GM19328 (cell line): ENCODE results near the gene CEP295NL.
"Not testable (repeated sequence)": the region's sequence is repeated elsewhere in the genome, so short reads cannot be mapped to it uniquely, and the experiment has no call there.

ENCODE experiments used
- ATAC-seq: cut with Tn5 transposase; IDR thresholded peaks from one replicate; pipeline ENCODE4 v1.9.1; 2021; ENCODE audit warnings: mild to moderate bottlenecking, moderate library complexity; ENCODE audit not compliant: unreplicated experiment

The CEP295NL gene

GRCh38 chr17:78910497-78911284 is 7.7 kb upstream of the CEP295NL start:
- ATAC-seq, result no peak

GRCh38 chr17:78908426-78908825 is 5.4 kb upstream of the CEP295NL start:
- no peak for ATAC-seq

DNA sequence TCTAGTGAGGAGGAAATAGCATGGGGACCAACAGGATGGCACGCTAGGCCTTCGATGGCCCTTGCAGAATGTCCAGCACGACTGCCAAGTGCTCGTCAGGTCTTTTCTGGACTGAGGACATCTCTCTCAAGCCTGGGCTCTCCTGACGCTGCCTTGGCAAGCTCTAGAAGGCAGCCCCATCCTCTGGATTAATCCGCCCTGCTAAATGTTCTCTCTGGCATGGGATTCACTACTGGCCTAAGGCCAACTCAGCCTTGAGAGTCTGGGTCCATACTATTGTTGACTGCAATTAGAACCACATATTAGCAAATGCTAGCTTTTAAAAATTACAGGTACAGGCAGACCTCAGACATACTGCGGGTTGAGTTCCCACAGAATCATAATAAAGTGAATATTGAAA is 2.5 kb upstream of the CEP295NL start:
- ATAC-seq, result no peak

DNA sequence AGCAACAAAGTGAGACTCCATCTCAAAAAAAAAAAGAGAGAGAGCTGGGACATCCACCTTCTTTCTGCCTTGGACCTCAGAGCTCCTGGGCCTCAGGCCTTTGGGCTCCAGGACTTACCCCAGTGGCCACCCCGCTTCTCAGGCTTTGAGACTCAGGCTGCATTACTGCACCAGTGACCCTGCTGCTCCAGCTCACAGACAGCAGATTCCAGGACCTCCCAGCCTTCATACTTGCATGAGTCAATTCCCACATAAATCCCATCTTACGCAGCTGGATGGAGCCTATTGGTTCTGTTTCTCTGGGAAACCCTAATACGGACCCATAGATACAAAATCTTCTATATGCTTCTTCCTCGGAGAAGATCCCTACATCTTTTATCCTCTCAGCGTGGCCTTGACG is 2.1 kb upstream of the CEP295NL start:
- no peak for ATAC-seq

DNA sequence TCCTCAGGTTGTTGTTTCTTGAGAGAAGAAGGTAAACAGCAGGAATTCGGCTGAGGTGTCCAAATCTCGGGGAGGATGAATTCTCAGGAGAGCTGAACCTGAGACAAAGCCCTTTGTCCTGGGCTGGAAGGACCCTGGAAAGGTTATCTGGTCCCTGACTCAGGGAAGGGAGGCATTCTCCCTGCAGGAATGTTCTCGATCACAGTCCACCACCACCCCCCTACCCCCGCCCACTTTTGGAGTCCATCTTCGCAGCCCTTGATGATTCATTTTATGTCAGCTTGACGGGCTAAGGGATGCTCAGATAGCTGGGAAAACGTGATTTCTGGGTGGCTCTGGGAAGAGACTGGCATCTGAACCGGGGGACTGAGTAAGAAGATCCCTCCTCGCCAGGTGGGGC is 1.4 kb upstream of the CEP295NL start:
- ATAC-seq, result no peak

DNA sequence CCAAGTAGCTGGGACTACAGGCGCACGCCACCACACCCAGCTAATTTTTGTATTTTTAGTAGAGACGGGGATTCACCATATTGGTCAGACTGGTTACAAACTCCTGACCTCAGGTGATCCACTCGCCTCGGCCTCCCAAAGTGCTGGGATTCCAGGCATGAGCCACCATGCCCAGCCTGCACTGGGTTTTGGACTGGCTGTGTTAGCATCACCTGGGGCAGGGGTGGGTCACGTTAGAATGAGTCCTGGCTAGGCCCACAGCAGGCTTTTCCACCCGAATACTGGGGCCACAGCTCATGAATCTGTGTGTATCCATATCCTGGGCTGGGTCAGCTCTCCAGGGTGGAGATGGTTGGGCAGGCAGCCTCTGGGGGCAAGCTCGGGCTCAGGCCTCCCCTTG is 770 bp downstream of the CEP295NL start:
- not testable (repeated sequence) for ATAC-seq

- no peak for ATAC-seq
Observed at GRCh38 chr17:78901806-78902205, 1.2 kb downstream of the CEP295NL start.

DNA sequence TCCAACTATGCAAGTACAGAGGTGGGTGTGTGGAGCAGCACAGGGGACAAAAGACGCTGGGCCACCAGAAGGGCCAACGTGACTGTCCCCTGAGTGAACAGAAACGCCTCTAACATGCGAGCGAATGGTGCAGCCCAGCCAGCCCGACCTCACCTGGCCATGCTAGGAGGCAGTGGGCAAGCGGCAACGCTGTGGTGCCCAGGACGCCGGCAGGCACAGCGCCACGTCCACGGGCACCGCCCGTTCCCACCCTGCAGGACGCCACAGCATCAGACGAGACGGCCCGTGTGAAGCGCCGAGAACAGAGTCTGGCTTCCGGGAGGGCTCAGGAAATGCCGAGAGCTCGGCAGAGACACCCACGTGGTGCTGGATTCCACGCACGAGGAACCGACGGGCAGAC is 2.2 kb downstream of the CEP295NL start:
- no peak for ATAC-seq

DNA sequence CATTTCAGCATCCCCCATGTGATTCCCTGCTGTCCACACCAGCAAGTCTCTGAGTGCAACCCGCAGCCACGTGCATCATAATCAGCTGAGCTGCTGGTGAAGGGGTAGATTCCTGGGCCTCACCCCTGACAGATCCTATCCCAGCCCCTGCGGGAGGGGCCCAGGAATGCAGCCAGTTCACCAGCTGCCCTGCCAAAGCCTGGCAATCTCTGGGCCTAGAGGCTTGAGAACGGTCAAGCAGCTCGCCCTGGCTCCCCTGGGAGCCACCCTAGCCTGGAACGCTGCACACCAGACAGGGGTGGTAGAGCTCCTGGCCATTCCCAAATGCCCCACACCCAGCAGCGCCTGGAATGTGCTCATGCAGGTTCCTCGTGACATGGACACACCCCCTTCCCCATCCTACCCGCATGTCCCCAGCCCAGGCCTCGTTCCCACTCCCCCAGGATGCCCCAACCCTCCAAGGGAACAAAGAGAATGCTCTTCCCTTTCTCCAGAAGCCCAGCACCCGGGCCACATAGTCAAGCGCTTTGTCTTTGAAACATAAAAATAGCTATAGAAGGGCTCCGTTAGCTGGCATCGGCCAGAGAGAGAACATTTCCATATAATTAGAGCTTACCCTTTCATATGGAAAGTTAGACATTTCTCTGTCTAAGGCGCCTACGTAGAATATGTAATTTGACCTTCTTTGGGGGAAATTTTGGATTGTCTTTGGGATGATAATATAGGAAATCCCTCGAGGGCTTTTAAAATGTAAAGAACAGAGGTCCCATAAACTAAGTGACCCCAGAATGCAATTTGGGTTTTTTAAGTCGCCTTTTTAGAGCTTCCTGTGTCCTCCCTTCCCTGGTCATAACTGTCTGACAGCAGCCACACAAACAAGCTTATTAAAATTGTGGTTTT is 3.4 kb downstream of the CEP295NL start:
- no peak for ATAC-seq

DNA sequence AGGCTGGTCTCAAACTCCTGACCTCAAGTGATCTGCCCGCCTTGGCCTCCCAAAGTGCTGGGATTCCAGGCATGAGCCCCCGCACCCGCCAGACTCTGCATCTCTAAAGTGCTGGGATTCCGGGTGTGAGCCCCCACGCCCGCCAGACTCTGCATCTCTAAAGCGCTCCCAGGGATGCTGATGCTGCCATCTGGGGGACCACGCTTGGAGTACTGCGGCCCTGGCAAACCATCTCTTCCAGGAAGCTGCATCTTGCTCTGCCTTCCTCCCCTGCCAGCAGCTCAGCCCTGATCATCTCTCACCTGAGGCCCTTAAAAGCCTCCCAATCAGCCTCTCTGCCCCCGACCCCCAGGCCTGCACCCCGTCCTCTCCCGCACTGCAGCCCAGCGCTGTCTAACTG is 4.1 kb downstream of the CEP295NL start:
- no peak for ATAC-seq

DNA sequence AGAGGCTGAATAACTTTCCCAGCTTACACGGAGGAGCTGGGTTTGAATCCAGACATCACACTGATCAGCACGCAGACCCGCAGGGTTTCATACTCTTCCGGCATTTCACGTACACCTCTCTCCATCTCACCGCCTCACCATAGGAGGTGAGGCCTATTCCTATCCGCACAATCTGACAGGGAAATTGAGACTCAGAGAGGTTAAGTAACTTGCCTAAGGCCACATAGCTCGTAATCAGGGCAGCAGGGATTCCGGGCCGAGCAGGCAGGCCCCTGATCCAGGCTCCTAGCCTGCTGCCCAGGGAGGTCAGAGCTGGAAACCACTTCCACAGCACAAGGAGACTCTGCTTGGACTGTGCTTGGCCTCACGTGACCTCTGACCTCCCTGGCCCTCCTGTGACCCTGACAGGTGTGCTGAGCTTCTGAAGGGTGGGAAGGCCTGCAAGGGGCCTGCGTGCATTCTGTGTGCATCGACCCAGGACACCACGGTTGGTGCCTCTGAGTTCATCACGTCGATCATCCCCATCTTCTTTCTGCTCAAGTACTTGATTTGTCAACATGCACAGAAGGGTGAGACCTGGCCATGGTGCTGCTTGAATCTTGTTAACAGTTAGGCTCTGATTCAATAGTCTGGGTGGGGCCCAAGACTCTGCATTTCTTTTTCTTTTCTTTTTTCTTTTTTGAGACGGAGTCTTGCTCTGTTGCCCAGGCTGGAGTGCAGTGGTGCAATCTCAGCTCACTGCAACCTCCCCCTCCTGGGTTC is 4.7 kb downstream of the CEP295NL start:
- ATAC-seq, result no peak

- ATAC-seq, result no peak
Observed at GRCh38 chr17:78897664-78898047, 5.3 kb downstream of the CEP295NL start.

GRCh38 chr17:78896834-78897663 is 6.0 kb downstream of the CEP295NL start:
- no peak for ATAC-seq

DNA sequence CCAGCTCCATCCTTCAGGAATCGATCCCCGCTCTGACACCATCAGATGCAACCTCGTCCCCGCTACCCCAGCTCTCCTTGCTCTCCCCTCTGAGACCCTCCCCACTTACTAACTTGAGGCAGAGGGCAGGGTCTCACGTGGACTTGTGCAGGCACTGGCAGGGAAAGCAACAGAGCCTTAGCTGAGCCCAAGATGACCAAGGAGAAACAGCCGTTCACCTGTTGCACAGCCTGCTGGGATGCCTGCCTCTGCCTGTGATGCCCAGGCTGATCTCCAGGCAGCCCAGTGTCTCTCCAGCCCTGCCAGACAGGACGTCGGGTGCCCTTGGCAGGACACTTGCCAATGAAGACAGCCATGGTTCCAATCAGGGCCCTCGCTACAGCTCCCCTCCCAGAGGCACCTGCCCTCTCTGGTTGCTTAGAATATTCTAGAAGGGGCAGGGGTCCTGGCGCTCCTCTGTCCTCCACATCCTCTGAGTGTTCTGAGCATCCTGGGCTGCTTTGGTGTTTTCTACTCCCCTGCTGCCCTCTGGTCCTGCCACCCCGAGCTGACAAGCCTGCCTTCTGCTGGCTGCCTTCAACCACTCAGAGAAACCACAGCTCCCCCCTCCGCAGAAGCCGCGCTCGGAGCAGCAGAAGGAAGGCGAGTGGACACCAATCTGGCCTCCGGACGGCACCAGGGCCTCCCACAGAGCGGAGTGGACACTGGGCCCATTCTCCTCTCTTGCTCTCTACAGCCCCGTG is 6.7 kb downstream of the CEP295NL start:
- no peak for ATAC-seq

DNA sequence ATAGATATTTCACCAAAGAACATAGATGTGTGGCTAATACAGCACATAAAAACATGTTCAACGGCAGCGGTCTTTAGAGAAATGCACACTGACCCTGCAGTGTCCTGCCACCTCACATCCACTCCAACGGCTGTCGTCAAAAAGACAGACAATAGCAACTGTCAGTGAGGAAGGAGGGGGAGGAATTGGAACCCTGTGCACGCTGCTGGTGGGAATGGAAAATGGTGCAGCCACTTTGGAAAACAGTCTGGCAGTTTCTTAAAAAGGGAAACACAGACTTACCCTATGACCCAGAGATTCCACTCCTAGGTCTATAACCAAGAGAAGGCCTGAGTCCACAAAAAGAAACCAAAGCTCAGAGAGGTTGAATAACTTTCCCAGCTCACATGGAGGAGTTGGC is 7.7 kb downstream of the CEP295NL start:
- no peak for ATAC-seq

GRCh38 chr17:78893684-78894083 is 9.3 kb downstream of the CEP295NL start:
- no peak for ATAC-seq

DNA sequence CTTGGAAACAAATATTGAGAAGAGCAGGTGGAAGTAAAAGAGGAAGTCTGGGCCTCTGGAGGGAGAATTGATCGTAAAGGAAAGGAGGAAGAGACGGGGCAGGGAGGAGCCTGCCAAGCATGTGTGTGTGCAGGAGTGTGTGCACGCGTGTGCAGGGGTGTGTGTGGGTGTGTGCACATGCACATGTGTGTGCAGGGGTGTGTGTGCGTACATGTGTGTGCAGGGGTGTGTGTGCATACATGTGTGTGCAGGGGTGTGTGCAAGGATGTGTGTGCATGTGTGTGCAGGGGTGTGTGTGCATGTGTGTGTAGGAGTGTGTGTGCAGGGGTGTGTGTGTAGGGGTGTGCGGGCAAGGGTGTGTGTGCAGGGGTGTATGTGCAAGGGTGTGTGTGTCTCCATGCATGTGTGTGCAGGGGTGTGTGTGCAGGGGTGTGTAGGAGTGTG is 10.0 kb downstream of the CEP295NL start:
- ATAC-seq, result no peak

GRCh38 chr17:78892520-78892919 is 10.5 kb downstream of the CEP295NL start:
- ATAC-seq, result no peak

- ATAC-seq, result no peak
Observed at GRCh38 chr17:78892062-78892456, 10.9 kb downstream of the CEP295NL start.
